K562 (cell line): Measurements from ENCODE around the gene CEP43. TPM values are rescaled to one million over a fixed set of nuclear protein-coding genes. Genes with fewer than 3 reads are reported as not detected.

Experiments
- EZH2 ChIP-seq: IDR thresholded peaks from 2 replicates; pipeline ENCODE4 v1.6.1; 2012; ENCODE audit warnings: low read depth, mild to moderate bottlenecking, inconsistent platforms, low read length, borderline replicate concordance
- FOXK2 ChIP-seq, 2 experiments: fragments of 450-650 bp; IDR thresholded peaks in 1 of 2; conservative IDR thresholded peaks in 1 of 2; 2 replicates each; pipeline ENCODE4 v1.6.1; 2016; ENCODE audit warnings: low read depth in 2 of 2, mild to moderate bottlenecking in 1 of 2
- HNRNPLL ChIP-seq: fragments of 200-400 bp; formaldehyde crosslinking; IDR thresholded peaks from 2 replicates; pipeline ENCODE4 v1.6.1; 2017; ENCODE audit warnings: low read length, low read depth, mild to moderate bottlenecking; ENCODE audit not compliant: poor library complexity, severe bottlenecking
- NCOA2 ChIP-seq, 2 experiments: fragments of 450-650 bp; IDR thresholded peaks; 2 replicates each; pipeline ENCODE4 v1.6.1; 2018; ENCODE audit warnings: mild to moderate bottlenecking in 2 of 2, moderate library complexity in 1 of 2; ENCODE audit not compliant: partially characterized antibody in 2 of 2
- RBM15 ChIP-seq: fragments of 200-400 bp; formaldehyde crosslinking; IDR thresholded peaks from 2 replicates; pipeline ENCODE4 v1.6.1; 2018; ENCODE audit warnings: mild to moderate bottlenecking, low read length, moderate library complexity; ENCODE audit not compliant: insufficient read depth
- SMAD1 ChIP-seq: fragments of 150-350 bp; IDR thresholded peaks from 2 replicates; pipeline ENCODE4 v1.6.1; 2014; ENCODE audit warnings: low read length, low read depth; ENCODE audit not compliant: partially characterized antibody
- TCF3 ChIP-seq: sonication (generic); formaldehyde crosslinking; IDR thresholded peaks from 2 replicates; pipeline ENCODE4 v1.4.0; 2020; ENCODE audit warnings: mild to moderate bottlenecking, missing genetic modification reagents
- ZNF3 ChIP-seq: fragments of 250-450 bp; sonication (Bioruptor Pico); IDR thresholded peaks from 2 replicates; pipeline ENCODE4 v1.5.0; 2021; ENCODE audit warnings: mild to moderate bottlenecking, moderate library complexity
- ZNF41 ChIP-seq: fragments of 250-450 bp; sonication (Bioruptor Pico); conservative IDR thresholded peaks from 2 replicates; pipeline ENCODE4 v1.4.0; 2020; ENCODE audit warnings: mild to moderate bottlenecking
- polyA plus RNA-seq, 8 experiments: library from polyadenylated mRNA; depleted of rRNA in 4 of 8; stranded (reverse) in 5 of 8; unstranded in 3 of 8; fragments of >200 nt; fragmentation: Nextera tagmentation in 2 of 8; fragmentation: Illumina TruSeq in 1 of 8; extraction: Ambion mirVana in 2 of 8; extraction: Trizol in 1 of 8; gene quantifications; 2 replicates each; pipeline versions ENCODE4 v1.2.1 to v1.2.3, GENCODE V29; 2011 to 2014; ENCODE audit warnings: inconsistent platforms in 1 of 8, missing spikeins in 1 of 8
- total RNA-seq, 7 experiments: library from RNA; depleted of rRNA in 6 of 7; stranded (reverse); fragments of >200 nt in 6 of 7; fragmentation: Illumina TruSeq in 2 of 7; extraction: Trizol in 2 of 7; gene quantifications; 2 replicates each; pipeline versions ENCODE4 v1.2.1 to v1.2.3, GENCODE V29; 2011 to 2021; ENCODE audit warnings: low replicate concordance in 1 of 7
- TF ChIP-seq, protein P1 (sequence below), 2 experiments: fragments of 450-650 bp in 1 of 2; sonication (generic) in 1 of 2; formaldehyde crosslinking in 1 of 2; IDR thresholded peaks; 2 replicates each; pipeline versions ENCODE4 v1.7.1 to v1.9.0; 2016 to 2022; ENCODE audit warnings: inconsistent platforms in 1 of 2, mild to moderate bottlenecking in 1 of 2, missing genetic modification reagents in 1 of 2
- TF ChIP-seq, protein P2 (sequence below): fragments of 250-450 bp; sonication (Bioruptor Pico); IDR thresholded peaks from 2 replicates; pipeline ENCODE4 v1.4.0; 2020; ENCODE audit warnings: mild to moderate bottlenecking, moderate library complexity
- TF ChIP-seq, protein P3 (sequence below): fragments of 450-650 bp; IDR thresholded peaks from 2 replicates; pipeline ENCODE4 v1.6.1; 2018; ENCODE audit not compliant: partially characterized antibody

Gene CEP43
- total and polyA plus RNA-seq, 9 of the 15 experiments (the other 6 are each of a cell fraction or from before 2014, with no cell fraction given) = 15.2 to 55.7 (median 47.4) TPM

DNA sequence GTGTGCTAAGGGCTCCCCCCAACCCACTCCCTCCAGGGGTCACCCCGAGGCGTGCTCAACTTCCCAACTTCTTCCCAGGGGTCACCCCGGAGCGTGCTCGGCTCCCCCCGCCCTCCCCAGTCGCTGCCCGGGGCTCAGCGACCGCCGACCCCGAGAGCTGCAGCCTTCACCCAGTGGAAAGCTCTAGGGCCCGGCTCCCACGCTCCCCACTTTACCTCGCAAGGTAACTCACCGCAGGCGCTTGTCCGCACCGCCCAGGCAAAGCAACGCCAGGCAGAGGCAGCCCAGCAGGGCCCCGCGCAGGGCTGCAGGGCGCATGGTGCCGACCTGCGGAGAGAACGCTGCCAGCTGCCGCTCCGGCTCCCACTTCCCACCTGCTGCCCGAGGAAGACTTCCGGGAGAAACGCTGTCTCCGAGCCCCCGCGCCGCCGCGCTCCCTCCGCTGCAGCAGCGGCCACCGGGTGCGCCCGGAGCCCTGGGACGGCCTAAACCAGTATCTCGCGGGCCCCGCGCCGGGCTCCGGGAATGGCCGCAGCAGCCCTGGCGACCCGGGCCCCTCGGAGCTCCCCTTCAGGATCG is 43.2 kb upstream of the CEP43 start (continued):
- TF ChIP-seq, protein P1, sequence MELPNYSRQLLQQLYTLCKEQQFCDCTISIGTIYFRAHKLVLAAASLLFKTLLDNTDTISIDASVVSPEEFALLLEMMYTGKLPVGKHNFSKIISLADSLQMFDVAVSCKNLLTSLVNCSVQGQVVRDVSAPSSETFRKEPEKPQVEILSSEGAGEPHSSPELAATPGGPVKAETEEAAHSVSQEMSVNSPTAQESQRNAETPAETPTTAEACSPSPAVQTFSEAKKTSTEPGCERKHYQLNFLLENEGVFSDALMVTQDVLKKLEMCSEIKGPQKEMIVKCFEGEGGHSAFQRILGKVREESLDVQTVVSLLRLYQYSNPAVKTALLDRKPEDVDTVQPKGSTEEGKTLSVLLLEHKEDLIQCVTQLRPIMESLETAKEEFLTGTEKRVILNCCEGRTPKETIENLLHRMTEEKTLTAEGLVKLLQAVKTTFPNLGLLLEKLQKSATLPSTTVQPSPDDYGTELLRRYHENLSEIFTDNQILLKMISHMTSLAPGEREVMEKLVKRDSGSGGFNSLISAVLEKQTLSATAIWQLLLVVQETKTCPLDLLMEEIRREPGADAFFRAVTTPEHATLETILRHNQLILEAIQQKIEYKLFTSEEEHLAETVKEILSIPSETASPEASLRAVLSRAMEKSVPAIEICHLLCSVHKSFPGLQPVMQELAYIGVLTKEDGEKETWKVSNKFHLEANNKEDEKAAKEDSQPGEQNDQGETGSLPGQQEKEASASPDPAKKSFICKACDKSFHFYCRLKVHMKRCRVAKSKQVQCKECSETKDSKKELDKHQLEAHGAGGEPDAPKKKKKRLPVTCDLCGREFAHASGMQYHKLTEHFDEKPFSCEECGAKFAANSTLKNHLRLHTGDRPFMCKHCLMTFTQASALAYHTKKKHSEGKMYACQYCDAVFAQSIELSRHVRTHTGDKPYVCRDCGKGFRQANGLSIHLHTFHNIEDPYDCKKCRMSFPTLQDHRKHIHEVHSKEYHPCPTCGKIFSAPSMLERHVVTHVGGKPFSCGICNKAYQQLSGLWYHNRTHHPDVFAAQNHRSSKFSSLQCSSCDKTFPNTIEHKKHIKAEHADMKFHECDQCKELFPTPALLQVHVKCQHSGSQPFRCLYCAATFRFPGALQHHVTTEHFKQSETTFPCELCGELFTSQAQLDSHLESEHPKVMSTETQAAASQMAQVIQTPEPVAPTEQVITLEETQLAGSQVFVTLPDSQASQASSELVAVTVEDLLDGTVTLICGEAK (IDR thresholded peaks at IDR 0.05) = no peak
- TF ChIP-seq, protein P1 (CRISPR knock-in tag; IDR thresholded peaks at IDR 0.05) = 0 out of 2 replicates have a peak, but pooled peaks have one; percentile 9
- no peak for TF ChIP-seq SMAD1
- TF ChIP-seq, protein P2, sequence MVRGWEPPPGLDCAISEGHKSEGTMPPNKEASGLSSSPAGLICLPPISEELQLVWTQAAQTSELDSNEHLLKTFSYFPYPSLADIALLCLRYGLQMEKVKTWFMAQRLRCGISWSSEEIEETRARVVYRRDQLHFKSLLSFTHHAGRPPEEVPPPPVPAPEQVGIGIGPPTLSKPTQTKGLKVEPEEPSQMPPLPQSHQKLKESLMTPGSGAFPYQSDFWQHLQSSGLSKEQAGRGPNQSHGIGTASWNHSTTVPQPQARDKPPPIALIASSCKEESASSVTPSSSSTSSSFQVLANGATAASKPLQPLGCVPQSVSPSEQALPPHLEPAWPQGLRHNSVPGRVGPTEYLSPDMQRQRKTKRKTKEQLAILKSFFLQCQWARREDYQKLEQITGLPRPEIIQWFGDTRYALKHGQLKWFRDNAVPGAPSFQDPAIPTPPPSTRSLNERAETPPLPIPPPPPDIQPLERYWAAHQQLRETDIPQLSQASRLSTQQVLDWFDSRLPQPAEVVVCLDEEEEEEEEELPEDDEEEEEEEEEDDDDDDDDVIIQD (CRISPR knock-in tag) = no peak
- no peak for TF ChIP-seq FOXK2 (conservative IDR thresholded peaks at IDR 0.05 in 1 of 2, IDR thresholded peaks at IDR 0.05 in 1 of 2; ENCODE audit: low read depth in 2 of 2)
- 0 out of 2 replicates have a peak, but pooled peaks have one; percentile 4 for TF ChIP-seq TCF3 (CRISPR knock-in tag)
- TF ChIP-seq, protein P3, sequence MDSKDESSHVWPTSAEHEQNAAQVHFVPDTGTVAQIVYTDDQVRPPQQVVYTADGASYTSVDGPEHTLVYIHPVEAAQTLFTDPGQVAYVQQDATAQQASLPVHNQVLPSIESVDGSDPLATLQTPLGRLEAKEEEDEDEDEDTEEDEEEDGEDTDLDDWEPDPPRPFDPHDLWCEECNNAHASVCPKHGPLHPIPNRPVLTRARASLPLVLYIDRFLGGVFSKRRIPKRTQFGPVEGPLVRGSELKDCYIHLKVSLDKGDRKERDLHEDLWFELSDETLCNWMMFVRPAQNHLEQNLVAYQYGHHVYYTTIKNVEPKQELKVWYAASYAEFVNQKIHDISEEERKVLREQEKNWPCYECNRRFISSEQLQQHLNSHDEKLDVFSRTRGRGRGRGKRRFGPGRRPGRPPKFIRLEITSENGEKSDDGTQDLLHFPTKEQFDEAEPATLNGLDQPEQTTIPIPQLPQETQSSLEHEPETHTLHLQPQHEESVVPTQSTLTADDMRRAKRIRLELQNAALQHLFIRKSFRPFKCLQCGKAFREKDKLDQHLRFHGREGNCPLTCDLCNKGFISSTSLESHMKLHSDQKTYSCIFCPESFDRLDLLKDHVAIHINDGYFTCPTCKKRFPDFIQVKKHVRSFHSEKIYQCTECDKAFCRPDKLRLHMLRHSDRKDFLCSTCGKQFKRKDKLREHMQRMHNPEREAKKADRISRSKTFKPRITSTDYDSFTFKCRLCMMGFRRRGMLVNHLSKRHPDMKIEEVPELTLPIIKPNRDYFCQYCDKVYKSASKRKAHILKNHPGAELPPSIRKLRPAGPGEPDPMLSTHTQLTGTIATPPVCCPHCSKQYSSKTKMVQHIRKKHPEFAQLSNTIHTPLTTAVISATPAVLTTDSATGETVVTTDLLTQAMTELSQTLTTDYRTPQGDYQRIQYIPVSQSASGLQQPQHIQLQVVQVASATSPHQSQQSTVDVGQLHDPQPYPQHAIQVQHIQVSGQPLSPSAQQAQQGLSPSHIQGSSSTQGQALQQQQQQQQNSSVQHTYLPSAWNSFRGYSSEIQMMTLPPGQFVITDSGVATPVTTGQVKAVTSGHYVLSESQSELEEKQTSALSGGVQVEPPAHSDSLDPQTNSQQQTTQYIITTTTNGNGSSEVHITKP = peak; percentile 14
- 0 out of 2 replicates have a peak, but pooled peaks have one; percentile 45 for TF ChIP-seq RBM15
- TF ChIP-seq ZNF41 (CRISPR knock-in tag) = no peak
- TF ChIP-seq EZH2 = no peak
- TF ChIP-seq HNRNPLL = peak; percentile 59
- no peak for TF ChIP-seq NCOA2 (IDR thresholded peaks at IDR 0.05; ENCODE audit: partially characterized antibody in 2 of 2)
- TF ChIP-seq ZNF3 (CRISPR knock-in tag) = no peak
